Activated CD4-positive, alpha-beta memory T cell treated with anti-CD3 and anti-CD28 coated beads for 36 hours (primary cell): ENCODE data around the gene ZSCAN18. TPM values are rescaled to one million over a fixed set of nuclear protein-coding genes. Genes with fewer than 3 reads are reported as not detected.

Experiments used
- CTCF ChIA-PET: fragments of 350-600 bp; sonication (Branson Sonifier 250); formaldehyde crosslinking; loops from one replicate; lab custom pipeline; 2021; ENCODE audit warnings: antibody characterized with exemption, inconsistent platforms; lab: Charles Lee
- POLR2A ChIA-PET: fragments of 350-600 bp; sonication (Branson Sonifier 250); formaldehyde crosslinking; loops from one replicate; lab custom pipeline; 2021; ENCODE audit warnings: antibody characterized with exemption; lab: Charles Lee
- DNase-seq: peaks from one replicate; pipeline ENCODE4 v3.0.0-alpha.2; 2020
- H3K27ac Mint-ChIP-seq: one replicate; pipeline ENCODE4 v1.8.0; 2021; ENCODE audit warnings: mixed read lengths
- H3K27me3 Mint-ChIP-seq: one replicate; pipeline ENCODE4 v1.8.0; 2021; ENCODE audit warnings: mixed read lengths
- H3K36me3 Mint-ChIP-seq: one replicate; pipeline ENCODE4 v1.8.0; 2021; ENCODE audit warnings: mixed read lengths
- H3K4me1 Mint-ChIP-seq: one replicate; pipeline ENCODE4 v1.8.0; 2021; ENCODE audit warnings: low read depth, mixed read lengths
- H3K4me3 Mint-ChIP-seq: one replicate; pipeline ENCODE4 v1.8.0; 2021; ENCODE audit warnings: mild to moderate bottlenecking, mixed read lengths
- H3K9me3 Mint-ChIP-seq: one replicate; pipeline ENCODE4 v1.8.0; 2021; ENCODE audit warnings: mixed read lengths
- intact Hi-C: fragments of 100-400 bp; cut with micrococcal nuclease; formaldehyde crosslinking; loops from one replicate; pipeline ENCODE4 v1.15.1; 2023
- total RNA-seq, 2 experiments: library from RNA; stranded (reverse); gene quantifications; one replicate each; pipeline ENCODE4 v1.2.3, GENCODE V29; 2021

Gene ZSCAN18
- total RNA-seq, 2 experiments from 2014 or later: 13.8 to 15.7 TPM

GRCh38 chr19:58053480-58054156 is 44.4 kb downstream of the ZSCAN18 start:
- CTCF ChIA-PET: no interaction called here
- POLR2A ChIA-PET: no interaction called here
- no peak for DNase-seq
- intact Hi-C loops: no loop called here
- Mint-ChIP-seq H3K36me3 (peaks cover 33% of the 10 kb centered on the region), H3K27ac (no peak overlapping the region), H3K9me3 (peaks cover 55% of the 10 kb centered on the region), H3K4me3 (no peak overlapping the region), H3K4me1 (no peaks in the 10 kb centered on the region), H3K27me3 (peaks cover 13% of the 10 kb centered on the region)

GRCh38 chr19:58052256-58052655 is 45.8 kb downstream of the ZSCAN18 start:
- Mint-ChIP-seq H3K27me3 (peaks cover 8% of the 10 kb centered on the region), H3K36me3 (peaks cover 27% of the 10 kb centered on the region), H3K4me3 (no peak overlapping the region), H3K9me3 (peaks cover 55% of the 10 kb centered on the region), H3K4me1 (no peaks in the 10 kb centered on the region), H3K27ac (no peak overlapping the region)
- intact Hi-C loops: no loop called here
- ChIA-PET POLR2A (no interaction called here), CTCF (no interaction called here)
- no peak for DNase-seq

GRCh38 chr19:58047672-58048071 is 50.4 kb downstream of the ZSCAN18 start:
- Mint-ChIP-seq H3K36me3 (peaks cover 15% of the 10 kb centered on the region), H3K9me3 (peaks cover 62% of the 10 kb centered on the region), H3K4me1 (no peaks in the 10 kb centered on the region), H3K27ac (no peak overlapping the region), H3K27me3 (no peaks in the 10 kb centered on the region), H3K4me3 (no peak overlapping the region)
- ChIA-PET POLR2A (no interaction called here), CTCF (no interaction called here)
- DNase-seq: no peak
- intact Hi-C loops: no loop called here

GRCh38 chr19:58046856-58047255 is 51.2 kb downstream of the ZSCAN18 start:
- CTCF ChIA-PET: no interaction called here
- no peak for DNase-seq
- no peaks in the 10 kb centered on the region for H3K27me3 Mint-ChIP-seq
- POLR2A ChIA-PET: no interaction called here
- H3K27ac Mint-ChIP-seq: no peak overlapping the region
- H3K4me3 Mint-ChIP-seq: no peak overlapping the region
- H3K9me3 Mint-ChIP-seq: peaks cover 65% of the 10 kb centered on the region
- no peaks in the 10 kb centered on the region for H3K4me1 Mint-ChIP-seq
- H3K36me3 Mint-ChIP-seq: peaks cover 16% of the 10 kb centered on the region
- intact Hi-C loops: no loop called here

- H3K36me3 Mint-ChIP-seq: peaks cover 15% of the 10 kb centered on the region
- peaks cover 68% of the 10 kb centered on the region for H3K9me3 Mint-ChIP-seq
- no peaks in the 10 kb centered on the region for H3K27me3 Mint-ChIP-seq
- H3K27ac Mint-ChIP-seq: no peak overlapping the region
- POLR2A ChIA-PET: no interaction called here
- intact Hi-C loops: no loop called here
- no peak overlapping the region for H3K4me3 Mint-ChIP-seq
- H3K4me1 Mint-ChIP-seq: no peaks in the 10 kb centered on the region
- CTCF ChIA-PET: no interaction called here
- DNase-seq: no peak
Measured at GRCh38 chr19:58045411-58046050, 52.5 kb downstream of the ZSCAN18 start.

GRCh38 chr19:58044886-58045285 is 53.1 kb downstream of the ZSCAN18 start:
- no peak overlapping the region for H3K27ac Mint-ChIP-seq
- H3K36me3 Mint-ChIP-seq: peaks cover 15% of the 10 kb centered on the region
- POLR2A ChIA-PET: no interaction called here
- intact Hi-C loops: no loop called here
- no peak overlapping the region for H3K4me3 Mint-ChIP-seq
- H3K9me3 Mint-ChIP-seq: peaks cover 72% of the 10 kb centered on the region
- CTCF ChIA-PET: no interaction called here
- no peaks in the 10 kb centered on the region for H3K27me3 Mint-ChIP-seq
- DNase-seq: no peak
- no peaks in the 10 kb centered on the region for H3K4me1 Mint-ChIP-seq

- POLR2A ChIA-PET: no interaction called here
- no peaks in the 10 kb centered on the region for H3K27me3 Mint-ChIP-seq
- H3K27ac Mint-ChIP-seq: no peak overlapping the region
- no peak for DNase-seq
- intact Hi-C loops: no loop called here
- no peaks in the 10 kb centered on the region for H3K4me1 Mint-ChIP-seq
- CTCF ChIA-PET: no interaction called here
- peaks cover 15% of the 10 kb centered on the region for H3K36me3 Mint-ChIP-seq
- no peak overlapping the region for H3K4me3 Mint-ChIP-seq
- H3K9me3 Mint-ChIP-seq: peaks cover 69% of the 10 kb centered on the region
Measured at GRCh38 chr19:58044391-58044790, 53.6 kb downstream of the ZSCAN18 start.

GRCh38 chr19:58042495-58043340 is 55.3 kb downstream of the ZSCAN18 start:
- peaks cover 2% of the 10 kb centered on the region for H3K27me3 Mint-ChIP-seq
- no peaks in the 10 kb centered on the region for H3K4me1 Mint-ChIP-seq
- H3K36me3 Mint-ChIP-seq: peaks cover 14% of the 10 kb centered on the region
- peaks cover 59% of the 10 kb centered on the region for H3K9me3 Mint-ChIP-seq
- DNase-seq: no peak
- POLR2A ChIA-PET: no interaction called here
- intact Hi-C loops: no loop called here
- H3K27ac Mint-ChIP-seq: no peak overlapping the region
- CTCF ChIA-PET: no interaction called here
- H3K4me3 Mint-ChIP-seq: no peak overlapping the region

- CTCF ChIA-PET: no interaction called here
Measured at GRCh38 chr19:58040751-58041525, 57.1 kb downstream of the ZSCAN18 start.

GRCh38 chr19:58038688-58039204 is 59.3 kb downstream of the ZSCAN18 start:
- H3K27ac Mint-ChIP-seq: no peak overlapping the region
- ChIA-PET CTCF (no interaction called here), POLR2A (no interaction called here)
- peaks cover 28% of the 10 kb centered on the region for H3K36me3 Mint-ChIP-seq
- H3K4me3 Mint-ChIP-seq: no peak overlapping the region
- peaks cover 18% of the 10 kb centered on the region for H3K27me3 Mint-ChIP-seq
- no peak for DNase-seq
- peaks cover 3% of the 10 kb centered on the region for H3K4me1 Mint-ChIP-seq
- intact Hi-C loops: no loop called here
- peaks cover 54% of the 10 kb centered on the region for H3K9me3 Mint-ChIP-seq

More at GRCh38 chr19:58040751-58041525, 57.1 kb downstream of the ZSCAN18 start:
- DNase-seq: no peak
- intact Hi-C loops: no loop called here
- H3K36me3 Mint-ChIP-seq: peaks cover 16% of the 10 kb centered on the region
- no peak overlapping the region for H3K27ac Mint-ChIP-seq
- H3K4me1 Mint-ChIP-seq: no peaks in the 10 kb centered on the region
- peaks cover 55% of the 10 kb centered on the region for H3K9me3 Mint-ChIP-seq
- H3K4me3 Mint-ChIP-seq: no peak overlapping the region
- POLR2A ChIA-PET: no interaction called here
- peaks cover 9% of the 10 kb centered on the region for H3K27me3 Mint-ChIP-seq

- DNase-seq: no peak
- Mint-ChIP-seq H3K36me3 (peaks cover 25% of the 10 kb centered on the region), H3K4me1 (peaks cover 3% of the 10 kb centered on the region), H3K9me3 (peaks cover 49% of the 10 kb centered on the region), H3K4me3 (no peak overlapping the region), H3K27ac (no peak overlapping the region), H3K27me3 (peaks cover 18% of the 10 kb centered on the region)
- intact Hi-C loops: no loop called here
- ChIA-PET POLR2A (no interaction called here), CTCF (no interaction called here)
Measured at GRCh38 chr19:58037927-58038687, 59.9 kb downstream of the ZSCAN18 start.
